GM23248 (cell line): ENCODE data around the gene FRAS1.

Experiments used
- EZH2 ChIP-seq: fragments of 200-600 bp; sonication (generic); IDR thresholded peaks from 2 replicates; pipeline ENCODE4 v1.6.1; 2018; ENCODE audit warnings: antibody characterized with exemption, mild to moderate bottlenecking; ENCODE audit not compliant: insufficient read depth, poor library complexity, severe bottlenecking
- EZH2phosphoT487 ChIP-seq: fragments of 200-600 bp; sonication (generic); IDR thresholded peaks from 2 replicates; pipeline ENCODE4 v1.6.1; 2018; ENCODE audit warnings: antibody characterized with exemption, moderate library complexity, mild to moderate bottlenecking, low read depth; ENCODE audit not compliant: insufficient read depth

- TF ChIP-seq EZH2phosphoT487 = no peak
- TF ChIP-seq EZH2 = no peak
Observed at GRCh38 chr4:78561677-78562076, 504.6 kb downstream of the FRAS1 start.
